HG03354 (cell line): Measurements from ENCODE around the gene UBE2H.
"Not testable (repeated sequence)": the region's sequence is repeated elsewhere in the genome, so short reads cannot be mapped to it uniquely, and the experiment has no call there.

Experiments
- ATAC-seq: cut with Tn5 transposase; IDR thresholded peaks from one replicate; pipeline ENCODE4 v1.9.1; 2021; ENCODE audit warnings: mild to moderate bottlenecking; ENCODE audit not compliant: unreplicated experiment, poor library complexity, severe bottlenecking

The UBE2H gene

DNA sequence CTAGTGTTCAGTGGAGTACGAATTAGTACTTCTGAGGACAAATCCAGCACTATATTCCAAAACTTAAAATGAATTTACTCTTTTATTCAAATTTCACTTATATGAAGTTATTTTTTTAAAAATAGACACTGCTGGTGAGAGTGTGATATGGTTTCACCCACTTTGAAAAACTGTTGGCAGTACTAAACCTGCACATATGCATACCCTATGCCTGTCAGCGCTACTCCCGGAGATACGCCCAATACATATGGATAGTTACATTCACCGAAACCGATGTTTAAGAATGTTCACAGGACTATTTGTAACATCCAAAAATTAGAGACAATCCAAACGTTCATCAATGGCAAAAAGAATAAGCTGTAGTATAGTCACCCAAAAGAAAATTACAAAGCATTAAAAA lies 69.6 kb downstream of the UBE2H start:
- no peak for ATAC-seq

DNA sequence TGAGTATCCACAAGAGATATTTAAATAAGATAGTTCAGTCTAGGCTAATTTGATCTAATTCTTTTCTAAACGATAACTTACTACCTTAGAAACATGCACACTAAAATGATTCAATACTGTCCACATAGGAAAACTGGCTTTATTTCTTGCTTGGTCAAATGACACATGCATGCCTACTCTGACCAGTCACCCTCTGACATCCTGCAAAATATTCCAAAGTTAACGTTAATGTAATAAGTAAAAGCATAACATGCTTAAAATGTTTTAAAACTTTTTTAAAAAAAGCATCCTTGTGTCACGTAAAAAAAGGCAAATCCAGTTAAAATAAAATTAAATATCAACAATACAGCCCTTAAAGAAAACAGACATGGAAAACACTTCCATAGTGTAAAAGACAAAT lies 70.2 kb downstream of the UBE2H start:
- no peak for ATAC-seq

DNA sequence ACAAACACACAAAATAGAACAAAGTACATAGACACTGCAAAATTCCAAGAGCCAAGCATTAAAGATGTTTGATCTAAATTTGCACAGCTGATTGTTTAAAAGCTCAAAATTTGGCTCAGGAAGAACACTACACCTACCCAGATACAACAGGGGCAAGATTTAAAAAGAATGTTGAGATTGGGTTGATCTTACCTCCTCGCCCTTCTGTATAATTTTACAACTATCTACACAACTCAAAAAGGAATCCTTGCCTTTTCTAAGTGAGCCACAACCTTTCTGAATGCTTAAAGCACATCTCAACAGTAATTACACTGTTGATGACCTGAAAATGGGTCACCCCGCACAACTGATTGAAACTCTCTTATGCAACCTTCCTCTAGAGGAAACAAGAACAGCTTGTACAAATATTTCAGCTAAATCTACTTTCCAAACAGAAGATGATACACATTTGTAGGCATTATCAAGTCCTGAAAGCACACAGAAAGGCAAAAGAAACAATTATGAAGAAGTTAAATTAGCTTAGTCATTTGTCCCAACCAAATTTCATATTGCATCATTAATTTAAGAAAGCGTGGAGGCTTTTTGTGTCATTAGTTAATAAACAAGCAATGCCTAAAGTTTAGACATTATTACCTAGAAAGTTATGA lies 75.5 kb downstream of the UBE2H start:
- ATAC-seq, result no peak

DNA sequence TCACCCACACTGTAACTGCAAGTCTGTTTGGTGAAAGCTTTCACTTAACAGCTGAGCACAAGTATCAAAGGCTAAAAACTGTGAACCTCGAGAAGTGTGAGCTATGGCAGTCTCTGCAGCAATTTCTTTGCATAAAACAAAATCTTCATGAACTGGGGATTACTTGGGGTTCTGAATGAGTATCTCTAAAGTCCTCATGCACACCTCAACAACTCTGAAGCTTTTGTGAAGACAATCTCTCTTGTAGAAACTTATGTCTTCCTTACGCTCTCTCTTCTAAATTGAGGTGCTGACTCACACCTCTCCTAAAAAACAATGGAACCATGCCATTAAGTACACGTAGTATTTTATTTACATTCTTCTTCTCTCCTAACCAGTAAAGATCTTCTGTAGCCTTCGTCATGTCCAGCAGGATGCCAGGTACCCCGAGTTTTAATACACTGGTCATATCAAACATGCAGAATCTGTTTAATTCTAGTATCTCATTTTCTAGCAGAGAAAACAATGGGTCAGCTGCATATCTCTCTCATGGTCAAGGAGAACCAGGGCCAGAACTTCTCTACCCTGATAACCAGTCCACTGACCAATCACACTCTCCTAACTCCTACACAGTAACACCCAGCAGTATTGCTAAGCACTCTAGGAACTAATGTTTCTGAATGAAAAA lies 76.9 kb downstream of the UBE2H start:
- no peak for ATAC-seq

DNA sequence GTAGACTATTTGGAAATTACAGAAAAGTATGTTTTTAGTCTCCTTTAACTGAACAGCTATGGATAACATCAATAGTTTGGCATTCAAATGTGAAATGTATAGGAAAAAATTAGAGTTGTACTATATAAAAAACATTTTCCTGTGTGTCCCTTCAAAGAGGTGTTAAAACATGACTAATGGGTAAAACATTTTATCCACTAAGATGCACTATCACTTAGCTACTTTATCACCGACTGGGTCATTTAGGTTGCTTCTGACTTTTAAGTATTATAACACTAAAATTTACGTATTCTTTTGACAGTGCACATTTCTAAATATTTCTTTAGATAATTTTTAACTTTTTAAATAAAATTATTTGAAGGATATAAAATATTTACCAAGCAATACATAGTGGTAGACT lies 77.6 kb downstream of the UBE2H start:
- ATAC-seq, result no peak

DNA sequence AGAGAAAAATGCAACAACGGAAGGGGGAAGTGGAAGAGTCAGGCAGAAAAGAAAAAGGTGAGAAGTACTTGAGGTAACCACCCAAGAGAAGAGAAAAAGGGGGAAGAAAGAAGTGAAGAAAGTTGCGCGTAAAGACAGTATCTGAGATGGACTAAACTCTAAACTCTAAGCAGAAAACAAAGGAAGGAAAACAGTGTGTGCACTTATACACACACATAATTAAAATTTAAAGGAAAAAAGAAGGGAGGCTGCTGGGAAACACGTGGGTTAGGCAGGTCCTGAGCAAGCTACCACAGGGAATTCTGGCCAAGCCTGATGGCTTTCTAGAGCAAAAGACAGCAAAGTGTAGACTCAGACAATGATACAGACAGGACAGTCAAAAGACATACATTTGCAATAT lies 78.0 kb downstream of the UBE2H start:
- no peak for ATAC-seq

DNA sequence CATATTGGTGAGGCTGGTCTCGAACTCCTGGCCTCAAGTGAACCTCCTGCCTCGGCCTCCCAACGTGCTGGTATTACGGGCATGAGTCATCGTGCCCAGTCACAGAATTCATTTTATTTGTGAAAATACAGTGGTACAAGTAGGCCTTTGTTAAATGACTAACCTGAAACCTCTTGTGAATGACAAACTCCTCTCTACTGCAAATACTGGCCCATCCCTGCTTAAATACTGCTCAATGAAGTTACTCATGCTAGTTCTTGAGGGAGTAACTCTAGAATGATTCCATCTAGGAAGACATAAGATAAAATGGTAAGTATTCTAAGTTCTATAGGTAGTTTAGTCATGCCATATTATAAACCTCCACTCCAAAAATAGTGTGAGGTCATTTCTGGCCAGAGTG lies 80.7 kb downstream of the UBE2H start:
- ATAC-seq, result no peak

DNA sequence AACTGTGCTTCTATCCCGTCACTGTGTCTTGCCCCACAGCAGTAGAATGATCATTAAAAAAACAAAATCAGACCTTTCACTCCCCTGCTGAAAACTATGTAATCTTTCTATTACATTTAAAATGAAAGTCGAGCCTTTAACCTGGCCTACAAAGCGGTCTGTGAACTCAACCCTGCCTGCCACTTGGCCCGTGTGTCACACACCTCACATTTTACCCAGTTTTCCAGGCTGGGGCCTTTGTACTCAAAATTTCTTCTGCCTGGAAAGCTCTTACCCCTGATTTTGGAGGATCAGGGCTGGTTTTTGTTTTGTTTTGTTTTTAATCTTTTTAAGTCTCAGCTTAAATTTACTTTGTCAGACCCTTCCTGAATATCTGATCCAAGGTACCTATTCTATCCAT lies 82.1 kb downstream of the UBE2H start:
- no peak for ATAC-seq

DNA sequence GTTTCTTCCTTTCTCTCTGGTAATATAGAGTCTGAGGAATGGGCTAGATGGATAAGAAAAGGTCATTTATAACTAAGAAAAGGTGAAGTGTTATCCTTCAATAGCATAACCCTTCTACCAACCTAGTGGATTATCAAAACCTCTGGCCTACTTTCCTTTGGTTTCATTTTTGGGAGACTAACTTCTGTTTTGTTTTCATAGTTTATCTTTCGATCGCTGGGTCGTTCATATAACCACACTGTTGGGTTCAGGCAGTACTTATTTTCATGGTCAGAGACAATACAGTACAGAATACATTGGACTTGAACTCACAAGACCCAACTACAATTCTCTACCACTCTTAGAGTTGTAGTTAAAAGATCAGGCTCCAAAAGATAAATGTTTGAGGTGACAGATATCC lies 86.5 kb downstream of the UBE2H start:
- no peak for ATAC-seq

DNA sequence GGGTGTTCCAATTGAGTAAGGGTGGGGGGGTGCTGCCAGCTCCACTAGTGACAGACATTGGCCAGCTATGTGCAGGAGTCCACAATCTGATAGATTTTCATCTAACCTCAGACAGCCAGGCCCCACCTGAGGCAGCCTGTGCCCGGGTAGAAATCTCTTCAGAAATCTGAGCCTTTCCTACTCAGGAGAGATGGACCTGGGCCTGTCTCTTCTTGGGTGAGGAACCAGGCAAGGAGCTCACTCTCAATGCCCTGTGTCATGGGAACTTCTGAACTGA lies 86.9 kb downstream of the UBE2H start:
- ATAC-seq, result no peak

DNA sequence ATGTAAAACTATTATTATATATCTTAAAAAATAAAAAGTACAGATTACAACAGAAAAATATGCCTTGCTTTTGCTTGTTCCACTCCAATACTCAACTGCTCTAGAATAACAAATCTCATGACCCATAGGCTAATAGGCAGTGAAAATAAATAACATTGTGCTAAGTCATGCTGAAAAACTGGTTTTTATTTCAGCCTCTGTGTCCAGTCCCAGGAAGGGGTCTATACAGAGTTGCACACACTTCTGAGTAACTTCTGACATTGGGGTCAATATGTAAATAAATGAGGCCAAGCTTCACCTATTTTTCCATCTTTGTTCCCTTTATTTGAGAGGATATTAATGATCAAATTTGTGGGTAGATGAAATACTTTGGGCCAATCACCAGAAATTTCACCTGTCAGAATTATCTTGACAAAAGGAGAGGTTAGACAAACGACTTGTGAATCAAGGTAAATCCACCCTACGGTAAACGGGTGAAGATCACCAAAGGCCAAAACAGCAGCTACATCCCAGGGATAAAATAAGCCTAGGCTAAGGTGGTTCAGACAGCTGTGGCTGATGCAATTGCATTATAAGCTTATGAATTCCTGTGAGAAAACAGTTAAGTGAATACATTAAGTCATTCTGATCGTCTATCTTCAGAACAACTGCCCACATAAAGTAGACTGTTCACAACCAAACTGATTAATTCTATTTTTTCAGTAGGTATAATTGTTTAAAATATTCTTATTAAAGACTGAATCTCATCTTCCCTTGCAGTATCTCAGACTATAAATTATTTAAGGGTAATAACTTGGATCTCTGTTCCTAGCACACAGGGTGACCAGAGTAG lies 87.5 kb downstream of the UBE2H start:
- no peak for ATAC-seq

DNA sequence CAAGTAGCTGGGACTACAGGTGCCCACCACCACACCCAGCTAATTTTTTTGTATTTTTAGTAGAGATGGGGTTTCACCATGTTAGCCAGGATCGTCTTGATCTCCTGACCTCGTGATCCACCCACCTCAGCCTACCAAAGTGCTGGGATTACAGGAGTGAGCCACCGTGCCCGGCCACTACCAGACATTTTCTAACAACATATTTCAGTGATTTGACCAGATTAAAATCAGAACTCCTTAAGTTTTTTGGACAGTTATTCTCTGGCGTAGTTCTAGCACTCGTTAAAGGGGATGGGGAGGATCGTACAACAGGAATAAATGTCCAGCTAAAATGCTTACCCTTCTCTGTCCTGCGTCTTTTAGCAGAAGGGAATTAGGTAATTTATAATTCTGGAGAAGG lies 88.1 kb downstream of the UBE2H start:
- not testable (repeated sequence) for ATAC-seq

DNA sequence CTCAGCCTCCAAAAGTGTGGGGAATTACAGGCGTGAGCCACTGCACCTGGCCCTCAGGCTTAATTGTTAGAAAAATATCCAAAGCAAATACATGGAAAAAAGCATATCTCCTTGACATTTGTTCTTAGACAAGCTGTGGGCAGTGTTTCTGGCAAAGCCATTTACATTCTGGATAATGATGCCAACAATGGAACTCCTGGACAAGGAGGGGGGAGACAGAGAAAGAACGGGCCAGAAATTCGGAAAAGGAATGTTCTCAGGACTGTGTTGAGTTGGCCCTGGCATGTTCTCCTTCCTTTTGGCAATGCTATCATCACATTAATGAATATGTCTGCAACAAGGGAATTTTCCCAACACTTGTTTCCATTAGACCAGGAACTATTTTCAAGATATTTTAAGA lies 88.7 kb downstream of the UBE2H start:
- ATAC-seq, result no peak

DNA sequence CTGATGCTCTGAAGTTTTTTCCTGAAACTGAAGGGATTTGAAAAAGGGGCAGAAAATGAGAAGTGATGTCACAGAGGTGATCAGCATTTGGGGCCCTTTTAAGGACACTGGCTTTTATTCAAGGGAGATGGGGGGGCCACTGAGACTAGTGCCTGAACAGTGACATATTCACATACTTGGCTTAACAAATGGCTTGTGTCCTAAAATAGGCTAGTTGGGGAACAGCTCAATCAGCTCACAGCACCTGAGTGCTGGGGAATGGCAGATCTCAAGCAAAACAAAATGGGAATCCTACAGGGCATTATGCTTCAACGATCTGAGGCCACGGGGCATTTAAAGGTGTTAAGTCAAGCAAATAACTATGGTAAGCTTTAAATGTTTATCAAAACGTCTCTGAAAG lies 90.1 kb downstream of the UBE2H start:
- no peak for ATAC-seq

DNA sequence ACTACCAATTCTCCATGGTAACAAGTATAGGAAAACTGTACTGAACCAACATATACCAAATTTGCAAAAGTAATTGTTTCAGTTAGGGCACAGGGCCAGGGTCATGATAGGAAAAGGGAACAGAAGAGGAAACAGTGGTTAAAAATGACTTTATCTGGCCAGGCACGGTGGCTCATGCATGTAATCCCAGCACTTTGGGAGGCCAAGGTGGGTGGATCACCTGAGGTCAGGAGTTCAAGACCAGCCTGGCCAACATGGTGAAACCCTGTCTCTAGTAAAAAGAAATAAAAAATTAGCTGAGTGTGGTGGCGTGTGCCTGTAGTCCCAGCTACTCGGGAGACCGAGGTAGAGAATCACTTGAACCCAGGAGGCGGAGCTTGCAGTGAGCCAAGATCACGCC lies 92.0 kb downstream of the UBE2H start:
- ATAC-seq, result not testable (repeated sequence)

DNA sequence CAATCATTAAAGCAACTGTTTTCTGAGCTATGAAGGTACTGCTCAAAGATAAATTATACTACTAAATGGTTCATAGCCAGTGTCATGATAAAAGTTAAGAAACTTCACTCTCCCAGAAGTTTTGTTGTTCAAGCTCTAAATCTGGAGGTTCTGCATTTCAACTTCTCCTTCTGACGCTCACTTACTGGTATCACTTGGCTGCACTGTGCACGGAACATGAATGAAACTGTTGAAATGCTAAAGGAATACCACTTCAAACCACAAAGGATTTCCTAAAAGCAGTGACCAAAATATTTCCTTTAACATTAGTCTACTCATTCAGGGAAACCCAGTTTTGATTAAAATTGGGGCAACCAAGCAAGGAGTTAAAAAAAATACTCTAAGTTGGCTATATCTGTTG lies 93.6 kb downstream of the UBE2H start:
- peak; percentile 51 for ATAC-seq

DNA sequence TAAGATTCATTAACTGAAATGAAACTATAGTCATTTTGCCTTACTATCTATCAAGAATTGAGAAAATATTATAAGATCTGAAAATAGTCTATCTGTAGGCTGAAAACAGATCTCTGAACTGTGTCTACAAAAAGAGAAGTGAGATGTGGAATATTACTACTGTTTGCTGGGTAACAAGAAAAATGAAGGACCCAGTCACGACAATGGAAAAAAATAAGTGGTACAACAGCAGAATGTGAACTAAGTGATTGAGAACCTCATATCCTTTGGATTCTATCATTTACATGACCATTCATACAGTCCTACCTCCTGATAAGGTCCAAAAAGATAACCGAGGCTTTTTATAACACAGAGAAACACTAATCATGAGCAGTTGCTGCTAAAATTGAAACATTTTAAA lies 94.3 kb downstream of the UBE2H start:
- ATAC-seq, result no peak

DNA sequence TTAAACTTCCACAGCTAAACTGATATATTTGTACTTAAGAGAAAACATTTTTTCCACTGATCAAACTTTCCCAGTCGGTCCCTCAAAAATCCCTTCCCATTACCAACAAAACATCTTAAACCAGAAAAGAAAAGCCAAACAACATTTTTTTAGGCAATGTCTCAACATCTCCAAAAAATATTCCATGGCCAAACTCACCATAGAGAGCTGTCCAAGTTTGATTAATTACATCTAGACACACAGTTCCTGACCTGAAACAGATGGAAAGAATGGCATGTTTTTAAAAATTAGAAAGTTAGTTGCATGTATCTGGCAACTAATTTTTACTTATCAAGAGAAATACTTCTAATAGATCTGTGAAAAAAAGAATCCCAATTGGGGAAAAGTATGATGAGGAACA lies 95.4 kb downstream of the UBE2H start:
- no peak for ATAC-seq

DNA sequence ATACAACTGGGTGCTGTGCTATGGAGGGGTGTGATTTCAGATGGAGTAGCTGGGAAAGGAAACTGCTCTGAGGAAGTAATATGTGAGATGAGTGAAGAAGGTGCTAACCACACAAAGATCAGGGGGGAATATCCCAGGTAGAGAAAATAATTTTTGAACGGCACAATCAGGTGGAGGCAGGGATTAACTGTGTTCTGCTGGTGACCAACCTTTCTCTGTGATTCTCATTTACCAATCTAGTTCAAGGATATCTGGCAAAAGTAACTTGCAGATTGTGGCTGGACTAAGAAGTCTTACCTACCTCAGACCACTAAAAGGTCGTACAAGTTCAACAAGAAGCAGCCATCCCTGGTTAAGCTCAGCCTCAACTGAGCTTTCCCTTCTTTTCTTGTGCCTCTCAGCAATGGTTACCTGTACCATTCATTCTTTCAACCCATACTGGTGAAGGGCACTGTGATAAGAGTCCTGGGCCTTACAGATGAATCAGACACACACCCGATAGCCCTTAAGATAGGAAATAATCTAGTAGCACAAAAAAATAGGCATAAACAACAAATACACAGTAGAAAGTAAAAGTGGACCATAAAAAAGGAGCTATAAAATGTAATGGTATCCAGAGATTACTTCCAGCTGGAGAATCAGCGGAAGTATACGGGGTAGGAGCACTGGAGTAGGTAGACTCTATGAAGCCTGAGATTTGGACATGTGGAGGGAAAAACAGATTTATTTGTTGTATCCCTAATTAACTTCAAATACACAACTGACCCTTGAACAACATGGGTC lies 96.6 kb downstream of the UBE2H start:
- ATAC-seq, result no peak

DNA sequence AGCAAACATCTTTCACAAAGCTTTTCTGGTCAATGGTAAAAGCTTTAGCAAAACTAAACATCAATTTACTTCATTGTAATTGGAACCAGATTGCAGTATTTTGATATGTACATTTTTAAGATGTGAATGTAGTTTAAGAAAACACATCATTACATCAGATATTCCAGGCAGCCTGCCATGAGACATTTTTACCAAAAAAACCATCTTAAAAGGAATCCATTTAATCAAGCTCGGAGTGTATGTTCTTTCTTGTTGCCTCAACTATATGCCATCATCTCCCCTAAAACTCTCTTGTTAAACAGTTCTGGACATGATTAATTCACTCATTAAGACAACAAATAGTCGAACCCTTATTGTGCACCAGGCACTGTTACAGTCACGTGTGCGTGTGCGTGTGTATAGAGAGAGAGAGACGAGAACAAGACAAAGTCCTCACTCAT lies 97.5 kb downstream of the UBE2H start:
- ATAC-seq, result no peak
